Neural cell (in vitro differentiated cells): Measurements from ENCODE around the gene GBP4.

Experiments used
- CTCF ChIP-seq: fragments of 450-650 bp; IDR thresholded peaks from 2 replicates; pipeline ENCODE4 v1.5.1; 2014; ENCODE audit warnings: antibody characterized with exemption, mild to moderate bottlenecking, moderate library complexity; ENCODE audit not compliant: poor library complexity, severe bottlenecking
- EP300 ChIP-seq: fragments of 450-650 bp; conservative IDR thresholded peaks from 2 replicates; pipeline ENCODE4 v1.6.1; 2014; ENCODE audit warnings: antibody characterized with exemption, mild to moderate bottlenecking, moderate library complexity; ENCODE audit not compliant: poor library complexity, severe bottlenecking
- EZH2 ChIP-seq: fragments of 200-600, 300-800 bp; shearing (Covaris generic), sonication (generic); IDR thresholded peaks from 2 replicates; pipeline ENCODE4 v1.6.1; 2014; ENCODE audit warnings: antibody characterized with exemption, low read length, borderline replicate concordance, mild to moderate bottlenecking; ENCODE audit not compliant: insufficient read depth, poor library complexity, severe bottlenecking
- MXI1 ChIP-seq: fragments of 450-650 bp; conservative IDR thresholded peaks from 2 replicates; pipeline ENCODE4 v1.6.1; 2014; ENCODE audit warnings: antibody characterized with exemption, mild to moderate bottlenecking; ENCODE audit not compliant: poor library complexity, severe bottlenecking
- POLR2AphosphoS5 ChIP-seq: IDR thresholded peaks from 2 replicates; pipeline ENCODE4 v1.6.1; 2012
- RAD21 ChIP-seq: fragments of 450-650 bp; conservative IDR thresholded peaks from 2 replicates; pipeline ENCODE4 v1.6.1; 2014; ENCODE audit warnings: antibody characterized with exemption, mild to moderate bottlenecking, moderate library complexity
- REST ChIP-seq: IDR thresholded peaks from 2 replicates; pipeline ENCODE4 v1.6.1; 2012; ENCODE audit warnings: borderline replicate concordance
- SMC3 ChIP-seq: fragments of 450-650 bp; conservative IDR thresholded peaks from 2 replicates; pipeline ENCODE4 v1.6.1; 2014; ENCODE audit warnings: antibody characterized with exemption, mild to moderate bottlenecking, moderate library complexity; ENCODE audit not compliant: poor library complexity
- TAF1 ChIP-seq: IDR thresholded peaks from 2 replicates; pipeline ENCODE4 v1.6.1; 2012; ENCODE audit warnings: low read depth

GRCh38 chr1:89167590-89168230, 31.0 kb downstream of the GBP4 start:
- TF ChIP-seq TAF1 (no peak), CTCF (no peak), MXI1 (no peak), POLR2AphosphoS5 (no peak), EP300 (no peak), RAD21 (no peak), EZH2 (no peak), REST (no peak), SMC3 (no peak)
